HG03039 (cell line): Measurements from ENCODE around the gene PIF1.
"Not testable (repeated sequence)": the region's sequence is repeated elsewhere in the genome, so short reads cannot be mapped to it uniquely, and the experiment has no call there.

ENCODE experiments used
- ATAC-seq: cut with Tn5 transposase; IDR thresholded peaks from one replicate; pipeline ENCODE4 v1.9.1; 2021; ENCODE audit warnings: mild to moderate bottlenecking, moderate library complexity; ENCODE audit not compliant: unreplicated experiment

PIF1 gene

GRCh38 chr15:64810497-64811326, 14.7 kb downstream of the PIF1 start:
- ATAC-seq, result no peak

- ATAC-seq, result no peak
Measured at GRCh38 chr15:64809649-64810496, 15.6 kb downstream of the PIF1 start.

GRCh38 chr15:64808785-64809453, 16.5 kb downstream of the PIF1 start:
- no peak for ATAC-seq

- ATAC-seq, result no peak
Measured at GRCh38 chr15:64807751-64808222, 17.7 kb downstream of the PIF1 start.

GRCh38 chr15:64807051-64807749, 18.2 kb downstream of the PIF1 start:
- no peak for ATAC-seq

GRCh38 chr15:64806509-64806908, 18.9 kb downstream of the PIF1 start:
- no peak for ATAC-seq

GRCh38 chr15:64804619-64805018, 20.8 kb downstream of the PIF1 start:
- ATAC-seq, result no peak

GRCh38 chr15:64803526-64803925, 21.9 kb downstream of the PIF1 start:
- ATAC-seq, result no peak

- no peak for ATAC-seq
Measured at GRCh38 chr15:64800476-64800875, 25.0 kb downstream of the PIF1 start.

GRCh38 chr15:64798905-64799304, 26.5 kb downstream of the PIF1 start:
- ATAC-seq, result not testable (repeated sequence)

GRCh38 chr15:64795921-64796320, 29.5 kb downstream of the PIF1 start:
- ATAC-seq, result not testable (repeated sequence)

- not testable (repeated sequence) for ATAC-seq
Measured at GRCh38 chr15:64795299-64795698, 30.1 kb downstream of the PIF1 start.

GRCh38 chr15:64792282-64792681, 33.2 kb downstream of the PIF1 start:
- no peak for ATAC-seq

- no peak for ATAC-seq
Measured at GRCh38 chr15:64791401-64791800, 34.0 kb downstream of the PIF1 start.

GRCh38 chr15:64783796-64784195, 41.7 kb downstream of the PIF1 start:
- no peak for ATAC-seq

- no peak for ATAC-seq
Measured at GRCh38 chr15:64782751-64783150, 42.7 kb downstream of the PIF1 start.

- ATAC-seq, result no peak
Measured at GRCh38 chr15:64781299-64781698, 44.1 kb downstream of the PIF1 start.

GRCh38 chr15:64780600-64781156, 44.8 kb downstream of the PIF1 start:
- ATAC-seq, result no peak

GRCh38 chr15:64779630-64780029, 45.8 kb downstream of the PIF1 start:
- no peak for ATAC-seq

- ATAC-seq, result no peak
Measured at GRCh38 chr15:64779024-64779423, 46.4 kb downstream of the PIF1 start.
